HG02938 (cell line): ENCODE results near the gene COL5A3.
"Not testable (repeated sequence)": the region's sequence is repeated elsewhere in the genome, so short reads cannot be mapped to it uniquely, and the experiment has no call there.

Source experiments
- ATAC-seq: cut with Tn5 transposase; IDR thresholded peaks from one replicate; pipeline ENCODE4 v1.9.1; 2021; ENCODE audit warnings: mild to moderate bottlenecking, moderate library complexity; ENCODE audit not compliant: unreplicated experiment

Gene COL5A3

GRCh38 chr19:10010247-10010691 is at the start of gene COL5A3:
TSS of gene COL5A3 (minus strand) at chr19:10010504. CDS start at chr19:10010385, 119 bp downstream.
- ATAC-seq: no peak

GRCh38 chr19:10052602-10053360 is 42.5 kb upstream of the COL5A3 start:
- ATAC-seq: no peak

- ATAC-seq: no peak
Observed at GRCh38 chr19:10049626-10050025, 39.3 kb upstream of the COL5A3 start.

- no peak for ATAC-seq
Observed at GRCh38 chr19:10045371-10045770, 35.1 kb upstream of the COL5A3 start.

GRCh38 chr19:10044390-10044789 is 34.1 kb upstream of the COL5A3 start:
- no peak for ATAC-seq

GRCh38 chr19:10043286-10043927 is 33.1 kb upstream of the COL5A3 start:
- no peak for ATAC-seq

GRCh38 chr19:10037809-10038208 is 27.5 kb upstream of the COL5A3 start:
- no peak for ATAC-seq

GRCh38 chr19:10037367-10037766 is 27.1 kb upstream of the COL5A3 start:
- ATAC-seq: no peak

- ATAC-seq: no peak
Observed at GRCh38 chr19:10036601-10037071, 26.3 kb upstream of the COL5A3 start.

GRCh38 chr19:10033614-10034013 is 23.3 kb upstream of the COL5A3 start:
- no peak for ATAC-seq

- no peak for ATAC-seq
Observed at GRCh38 chr19:10027158-10027997, 17.1 kb upstream of the COL5A3 start.

GRCh38 chr19:10026744-10027143 is 16.4 kb upstream of the COL5A3 start:
- no peak for ATAC-seq

- not testable (repeated sequence) for ATAC-seq
Observed at GRCh38 chr19:10023096-10023495, 12.8 kb upstream of the COL5A3 start.

GRCh38 chr19:10021863-10022262 is 11.6 kb upstream of the COL5A3 start:
- ATAC-seq: no peak

- ATAC-seq: no peak
Observed at GRCh38 chr19:10021446-10021845, 11.1 kb upstream of the COL5A3 start.

- ATAC-seq: no peak
Observed at GRCh38 chr19:10020851-10021250, 10.5 kb upstream of the COL5A3 start.

GRCh38 chr19:10019246-10019645 is 8.9 kb upstream of the COL5A3 start:
- no peak for ATAC-seq

- ATAC-seq: no peak
Observed at GRCh38 chr19:10018786-10019185, 8.5 kb upstream of the COL5A3 start.

GRCh38 chr19:10018263-10018662 is 8.0 kb upstream of the COL5A3 start:
- no peak for ATAC-seq

- no peak for ATAC-seq
Observed at GRCh38 chr19:10013834-10014618, 3.7 kb upstream of the COL5A3 start.

- ATAC-seq: no peak
Observed at GRCh38 chr19:10013316-10013715, 3.0 kb upstream of the COL5A3 start, which contains the start of gene RDH8. TSS of gene RDH8 (plus strand) at chr19:10013483. CDS start at chr19:10013498, 15 bp downstream.
